Endothelial cell of umbilical vein (primary cell): ENCODE results near the gene EEF1G. TPM values are rescaled to one million over a fixed set of nuclear protein-coding genes. Genes with fewer than 3 reads are reported as not detected.
"Not testable (repeated sequence)": the region's sequence is repeated elsewhere in the genome, so short reads cannot be mapped to it uniquely, and the experiment has no call there.

Experiments used
- BruUV-seq: library from RNA; stranded (reverse); fragments of 400-500 nt; replicated peaks from 2 replicates; lab custom pipeline; 2021; lab: Mats Ljungman, UMichigan
- CTCF ChIA-PET: fragments of 300-600, 350-600 bp; sonication (Branson Sonifier 250); formaldehyde crosslinking; loops from one replicate; lab custom pipeline; 2021; ENCODE audit warnings: antibody characterized with exemption, inconsistent platforms; lab: Charles Lee
- POLR2A ChIA-PET: fragments of 300-600, 350-600 bp; sonication (Branson Sonifier 250); formaldehyde crosslinking; loops from one replicate; lab custom pipeline; 2021; ENCODE audit warnings: antibody characterized with exemption, inconsistent platforms; lab: Charles Lee
- DNase-seq: peaks from one replicate; pipeline ENCODE4 v3.0.0-alpha.2; 2011; ENCODE audit warnings: low read depth, low spot score
- FAIRE-seq: peaks from 2 replicates; lab custom pipeline; 2011; peaks lifted over from hg19 to GRCh38; lab: Jason Lieb, UNC
- H2AFZ ChIP-seq: 2 replicates; pipeline ENCODE4 v1.6.0; 2012; ENCODE audit warnings: low read depth, low read length, control low read depth, inconsistent platforms
- H3K27ac ChIP-seq: 2 replicates; pipeline ENCODE4 v1.5.1; 2011; ENCODE audit warnings: low read depth, mild to moderate bottlenecking, control low read depth, low read length, moderate library complexity; ENCODE audit not compliant: insufficient read depth
- H3K27me3 ChIP-seq, 2 experiments: 2 replicates each; pipeline versions ENCODE4 v1.6.0 to v1.6.1; 2011; ENCODE audit warnings: low read length in 2 of 2, mixed read lengths in 1 of 2; ENCODE audit not compliant: control insufficient read depth in 2 of 2, insufficient read depth in 2 of 2
- H3K36me3 ChIP-seq, 2 experiments: 2 replicates in 1 of 2; 3 replicates in 1 of 2; pipeline ENCODE4 v1.5.1; 2011; ENCODE audit warnings: low read length in 2 of 2, mild to moderate bottlenecking in 1 of 2, moderate library complexity in 1 of 2; ENCODE audit not compliant: control insufficient read depth in 2 of 2, insufficient read depth in 2 of 2; ENCODE audit errors: extremely low read depth in 1 of 2
- H3K4me1 ChIP-seq: 3 replicates; pipeline ENCODE4 v1.5.1; 2011; ENCODE audit warnings: mild to moderate bottlenecking, low read length; ENCODE audit not compliant: control insufficient read depth, insufficient read depth; ENCODE audit errors: extremely low read depth
- H3K4me2 ChIP-seq: 2 replicates; pipeline ENCODE4 v1.6.1; 2011; ENCODE audit warnings: low read length, control low read depth, mixed read lengths; ENCODE audit not compliant: insufficient read depth
- H3K4me3 ChIP-seq, 3 experiments: fragments of 200-600 bp in 1 of 3; sonication (generic), shearing (Covaris generic) in 1 of 3; replicated peaks in 1 of 3; 2 replicates each; pipeline ENCODE4 v1.5.1; 2011 to 2016; ENCODE audit warnings: control low read depth in 3 of 3, low read length in 3 of 3, mild to moderate bottlenecking in 2 of 3, inconsistent platforms in 1 of 3, low read depth in 1 of 3, moderate library complexity in 1 of 3; ENCODE audit not compliant: insufficient read depth in 1 of 3
- H3K79me2 ChIP-seq: 2 replicates; pipeline ENCODE4 v1.6.0; 2012; ENCODE audit warnings: low read length, inconsistent platforms; ENCODE audit not compliant: control insufficient read depth, insufficient read depth
- H3K9ac ChIP-seq: replicated peaks from 2 replicates; pipeline ENCODE3; 2011; ENCODE audit warnings: low read length, control low read depth; ENCODE audit not compliant: insufficient read depth; ENCODE audit errors: extremely low read depth
- H3K9me1 ChIP-seq: replicated peaks from 3 replicates; pipeline ENCODE4 v1.6.0; 2011; ENCODE audit warnings: mild to moderate bottlenecking, low read length; ENCODE audit not compliant: control insufficient read depth, insufficient read depth; ENCODE audit errors: extremely low read depth
- H3K9me3 ChIP-seq: replicated peaks from 2 replicates; pipeline ENCODE4 v1.5.1; 2012; ENCODE audit warnings: low read length, inconsistent platforms; ENCODE audit not compliant: control insufficient read depth, insufficient read depth
- H4K20me1 ChIP-seq: replicated peaks from 2 replicates; pipeline ENCODE3; 2011; ENCODE audit warnings: mild to moderate bottlenecking, low read length; ENCODE audit not compliant: control insufficient read depth, insufficient read depth; ENCODE audit errors: extremely low read depth
- CTCF ChIP-seq, 2 donors: IDR thresholded peaks; 1 replicate in 1 of 2; 2 replicates in 1 of 2; pipeline ENCODE4 v1.5.1; 2011; ENCODE audit warnings: low read length in 2 of 2, mild to moderate bottlenecking in 2 of 2, moderate library complexity in 2 of 2, control low read depth in 1 of 2, inconsistent platforms in 1 of 2, low read depth in 1 of 2; ENCODE audit not compliant: insufficient read depth in 1 of 2; ENCODE audit errors: extremely low read depth in 1 of 2
- JUN ChIP-seq: IDR thresholded peaks from 2 replicates; pipeline ENCODE4 v1.6.1; 2011; ENCODE audit warnings: borderline replicate concordance, low read depth; ENCODE audit not compliant: insufficient read length, insufficient read depth
- dilution Hi-C: fragments of 300-500 bp; cut with MboI; formaldehyde crosslinking; loops from one replicate; pipeline ENCODE4 v1.15.0; 2019; ENCODE audit warnings: low sequenced_read_pairs; ENCODE audit not compliant: extremely low pct_ligation_motif_present
- intact Hi-C: fragments of 100-400 bp; cut with micrococcal nuclease; formaldehyde crosslinking; loops from one replicate; pipeline ENCODE4 v1.10.0; 2022
- polyA plus RNA-seq, 4 experiments: library from polyadenylated mRNA; depleted of rRNA in 3 of 4; stranded (reverse) in 3 of 4; unstranded in 1 of 4; fragments of >200 nt; gene quantifications; 2 replicates each; pipeline versions ENCODE4 v1.2.1 to v1.2.3, GENCODE V29; 2011 to 2012; ENCODE audit warnings: missing spikeins in 1 of 4
- total RNA-seq: library from RNA; stranded (reverse); gene quantifications from 2 replicates; pipeline ENCODE4 v1.2.3, GENCODE V29; 2021

Gene EEF1G
- total and polyA plus RNA-seq, 2 donors (not counting 3 experiments of a cell fraction or from before 2014, with no cell fraction given), result 1,341 to 2,133 TPM

- H3K9me1 ChIP-seq, result no peaks in the 10 kb centered on the region
- H2AFZ ChIP-seq, result no peak overlapping the region
- H4K20me1 ChIP-seq, result peaks cover 8% of the 10 kb centered on the region
- CTCF ChIA-PET, result interaction anchor here (5.9 to 15.7 kb wide), 2 partner anchors 22 to 141 kb away, joined by 33 to 376 read pairs; partner anchors contain the start of gene AHNAK
- peaks cover 11% of the 10 kb centered on the region for H3K4me1 ChIP-seq
- H3K27me3 ChIP-seq, result no peaks in the 10 kb centered on the region
- H3K4me2 ChIP-seq, result no peak overlapping the region
- H3K4me3 ChIP-seq, result no peak overlapping the region
- H3K9ac ChIP-seq, result no peak overlapping the region
- H3K27ac ChIP-seq, result no peak overlapping the region
- H3K36me3 ChIP-seq, result peaks cover 28 to 34% of the 10 kb centered on the region in 2 experiments
- no TSS peak for BruUV-seq
- FAIRE-seq (peak; percentile 43), DNase-seq (no peak)
- intact Hi-C loops (no loop called here), dilution Hi-C loops (no loop called here)
- no peaks in the 10 kb centered on the region for H3K9me3 ChIP-seq
- peaks cover 61% of the 10 kb centered on the region for H3K79me2 ChIP-seq
- POLR2A ChIA-PET, result interaction anchor here (1.6 kb wide), 1 partner anchor 9 kb away, joined by 5 read pairs; the partner anchor contains the start of gene EEF1G
- TF ChIP-seq CTCF (IDR thresholded peaks at IDR 0.05; ENCODE audit: extremely low read depth in 1 of 2, insufficient read depth in 1 of 2, low read depth in 1 of 2, low read length in 2 of 2) (no peak), JUN (no peak)
Measured at GRCh38 chr11:62565100-62565802, 8.4 kb downstream of the EEF1G start.

- H4K20me1 ChIP-seq, FAIRE-seq, H2AFZ ChIP-seq, H3K4me3 ChIP-seq, H3K4me2 ChIP-seq, DNase-seq, H3K27ac ChIP-seq, H3K9me1 ChIP-seq, H3K27me3 ChIP-seq, dilution Hi-C loops, H3K9ac ChIP-seq, BruUV-seq, intact Hi-C loops, H3K9me3 ChIP-seq: not testable (repeated sequence)
- Histone ChIP-seq H3K36me3 (peaks cover 30 to 35% of the 10 kb centered on the region in 2 experiments), H3K4me1 (peaks cover 22% of the 10 kb centered on the region), H3K79me2 (peaks cover 43% of the 10 kb centered on the region)
- ChIA-PET POLR2A (interaction anchor here (0.7 kb wide), 1 partner anchor 130 kb away, joined by 5 read pairs; no protein-coding TSS in a partner anchor), CTCF (interaction anchor here (0.8 to 15.7 kb wide), 11 partner anchors 8 to 167 kb away, joined by 3 to 376 read pairs (median 8); partner anchors contain the start of genes AHNAK and TUT1)
Measured at GRCh38 chr11:62561677-62562230, 11.9 kb downstream of the EEF1G start.
